ENCODE measurements around the gene FBXO11. TPM values are rescaled to one million over a fixed set of nuclear protein-coding genes. Genes with fewer than 3 reads are reported as not detected.

Gene FBXO11
- total RNA-seq, 1 donor from 2014 or later = 15.1 TPM

DNA sequence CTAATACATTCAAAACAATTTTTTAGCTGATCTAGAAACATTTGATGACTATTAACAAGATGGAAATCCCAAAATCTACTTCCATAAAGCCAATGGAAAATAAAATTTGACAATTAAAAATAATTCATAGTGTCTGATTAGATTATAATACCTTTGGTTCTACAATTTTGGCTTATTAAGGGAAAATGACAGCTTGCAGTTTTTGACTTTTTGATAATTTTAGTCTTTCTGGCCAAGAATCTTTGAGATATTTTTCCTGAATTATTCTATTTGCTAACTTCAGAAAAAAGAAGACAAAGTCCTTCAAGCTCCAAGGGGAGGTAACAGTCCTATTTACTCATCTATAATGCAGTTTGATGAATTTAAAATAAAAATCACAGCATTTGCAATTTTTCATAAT lies 83.8 kb downstream of the FBXO11 start:
- DNase-seq (ENCODE audit: low spot score in 2 of 2) = no peak
- Histone ChIP-seq H3K9me3 (no peaks in the 10 kb centered on the region), H3K27ac (no peak overlapping the region), H3K27me3 (no peaks in the 10 kb centered on the region), H3K4me3 (no peak overlapping the region), H3K36me3 (peaks cover 42 to 92% of the 10 kb centered on the region in 2 donors), H3K4me1 (no peaks in the 10 kb centered on the region)
- TF ChIP-seq, protein P1, sequence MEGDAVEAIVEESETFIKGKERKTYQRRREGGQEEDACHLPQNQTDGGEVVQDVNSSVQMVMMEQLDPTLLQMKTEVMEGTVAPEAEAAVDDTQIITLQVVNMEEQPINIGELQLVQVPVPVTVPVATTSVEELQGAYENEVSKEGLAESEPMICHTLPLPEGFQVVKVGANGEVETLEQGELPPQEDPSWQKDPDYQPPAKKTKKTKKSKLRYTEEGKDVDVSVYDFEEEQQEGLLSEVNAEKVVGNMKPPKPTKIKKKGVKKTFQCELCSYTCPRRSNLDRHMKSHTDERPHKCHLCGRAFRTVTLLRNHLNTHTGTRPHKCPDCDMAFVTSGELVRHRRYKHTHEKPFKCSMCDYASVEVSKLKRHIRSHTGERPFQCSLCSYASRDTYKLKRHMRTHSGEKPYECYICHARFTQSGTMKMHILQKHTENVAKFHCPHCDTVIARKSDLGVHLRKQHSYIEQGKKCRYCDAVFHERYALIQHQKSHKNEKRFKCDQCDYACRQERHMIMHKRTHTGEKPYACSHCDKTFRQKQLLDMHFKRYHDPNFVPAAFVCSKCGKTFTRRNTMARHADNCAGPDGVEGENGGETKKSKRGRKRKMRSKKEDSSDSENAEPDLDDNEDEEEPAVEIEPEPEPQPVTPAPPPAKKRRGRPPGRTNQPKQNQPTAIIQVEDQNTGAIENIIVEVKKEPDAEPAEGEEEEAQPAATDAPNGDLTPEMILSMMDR (IDR thresholded peaks at IDR 0.05) = no peak
- intact Hi-C loops (cut with DNase I) = no loop called here

DNA sequence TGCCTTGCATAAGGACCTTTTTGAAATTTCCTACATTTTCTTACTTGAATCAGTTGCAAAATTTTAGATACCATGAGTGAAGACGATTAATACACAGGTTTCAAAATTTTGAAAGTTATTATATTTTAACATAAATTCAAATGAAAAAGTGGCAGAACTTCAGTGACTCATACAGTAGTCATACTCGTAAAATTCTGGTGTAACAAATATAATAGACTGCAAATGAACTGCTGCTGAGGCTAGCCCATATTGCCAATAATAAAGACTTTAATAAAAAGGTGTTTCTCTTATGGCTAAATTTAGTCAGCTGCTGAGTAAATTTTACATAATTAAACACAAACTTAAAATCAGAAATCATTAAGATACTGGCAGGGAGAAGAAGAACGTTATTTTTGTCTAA lies 86.5 kb downstream of the FBXO11 start:
- no peak for DNase-seq (ENCODE audit: low spot score in 2 of 2)
- intact Hi-C loops (cut with DNase I) = no loop called here
- no peaks in the 10 kb centered on the region for H3K4me1 ChIP-seq
- no peaks in the 10 kb centered on the region for H3K9me3 ChIP-seq
- TF ChIP-seq, protein P1 (IDR thresholded peaks at IDR 0.05) = no peak
- peaks cover 63 to 97% of the 10 kb centered on the region in 2 donors for H3K36me3 ChIP-seq
- no peak overlapping the region for H3K4me3 ChIP-seq
- no peak overlapping the region for H3K27ac ChIP-seq
- H3K27me3 ChIP-seq = no peaks in the 10 kb centered on the region

DNA sequence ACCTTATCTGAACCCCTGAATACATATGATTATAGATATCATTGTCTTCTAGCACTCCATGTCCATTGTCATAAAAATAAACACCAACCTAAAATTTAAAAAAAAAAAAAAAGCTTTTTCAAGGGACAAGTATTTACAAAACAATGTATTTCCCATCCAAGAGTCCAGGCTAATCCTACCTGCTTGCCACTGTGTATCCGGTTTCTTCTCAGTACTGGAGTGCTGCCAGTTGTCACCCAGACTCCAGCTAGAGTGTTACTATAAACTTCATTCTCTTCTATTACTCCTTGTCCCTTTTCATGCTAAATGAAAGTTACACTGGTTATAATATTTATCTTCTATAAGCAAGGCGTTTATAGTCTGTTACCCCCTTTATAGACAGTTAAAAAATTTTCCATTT lies 87.5 kb downstream of the FBXO11 start:
- peaks cover 67 to 87% of the 10 kb centered on the region in 2 donors for H3K36me3 ChIP-seq

DNA sequence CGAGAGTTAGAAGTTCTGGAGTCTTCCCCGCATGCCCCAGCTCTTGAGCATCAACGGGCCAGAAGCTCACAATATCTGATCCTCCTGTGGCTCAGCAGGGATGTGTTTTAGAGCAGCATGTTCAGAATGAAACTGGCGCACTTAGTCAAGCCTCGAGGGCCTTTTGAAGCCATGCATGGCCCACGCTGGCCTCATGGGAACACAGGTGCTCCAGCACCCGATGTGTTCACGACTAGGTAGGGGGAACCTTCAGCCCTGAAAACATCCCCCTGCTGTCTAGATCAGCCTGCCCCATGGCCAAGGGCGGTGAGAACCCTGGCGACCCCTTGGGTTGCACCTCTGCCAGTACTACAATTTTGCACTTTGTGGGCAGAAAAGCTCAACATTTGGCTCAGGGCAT lies 90.5 kb downstream of the FBXO11 start:
- TF ChIP-seq, protein P1 (IDR thresholded peaks at IDR 0.05) = no peak
- Histone ChIP-seq H3K27me3 (no peaks in the 10 kb centered on the region), H3K4me3 (no peak overlapping the region), H3K27ac (no peak overlapping the region), H3K4me1 (no peaks in the 10 kb centered on the region), H3K36me3 (peaks cover 57 to 76% of the 10 kb centered on the region in 2 donors), H3K9me3 (no peaks in the 10 kb centered on the region)
- intact Hi-C loops (cut with DNase I) = no loop called here
- DNase-seq (ENCODE audit: low spot score in 2 of 2) = no peak

More for the DNA sequence above, 87.5 kb downstream of the FBXO11 start:
- no peaks in the 10 kb centered on the region for H3K4me1 ChIP-seq
- intact Hi-C loops (cut with DNase I) = no loop called here
- DNase-seq (ENCODE audit: low spot score in 2 of 2) = no peak
- H3K9me3 ChIP-seq = no peaks in the 10 kb centered on the region
- H3K27ac ChIP-seq = no peak overlapping the region
- H3K4me3 ChIP-seq = no peak overlapping the region
- TF ChIP-seq, protein P1 (IDR thresholded peaks at IDR 0.05) = no peak
- no peaks in the 10 kb centered on the region for H3K27me3 ChIP-seq

DNA sequence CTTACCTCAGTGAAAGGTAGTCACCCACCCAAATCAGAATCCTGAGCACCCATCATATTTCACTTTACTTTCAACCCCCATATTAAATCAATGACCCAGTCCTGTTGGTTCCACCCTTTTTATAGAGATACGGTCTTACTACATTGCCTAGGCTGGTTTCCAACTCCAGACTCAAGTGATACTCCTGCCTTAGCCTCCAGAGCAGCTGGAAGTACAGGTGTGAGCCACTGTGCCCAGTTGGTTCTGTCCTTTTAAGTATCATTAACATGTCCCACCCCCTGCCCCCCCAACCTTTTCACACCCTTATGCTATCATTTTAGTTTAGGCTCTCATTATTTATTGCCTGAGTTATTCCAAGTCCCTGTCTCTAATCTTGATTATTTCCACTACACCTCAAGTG lies 94.6 kb downstream of the FBXO11 start:
- Histone ChIP-seq H3K4me3 (no peak overlapping the region), H3K27ac (no peak overlapping the region), H3K4me1 (no peaks in the 10 kb centered on the region), H3K9me3 (no peaks in the 10 kb centered on the region), H3K27me3 (no peaks in the 10 kb centered on the region), H3K36me3 (peaks cover 51 to 69% of the 10 kb centered on the region in 2 donors)
- intact Hi-C loops (cut with DNase I) = no loop called here
- no peak for DNase-seq (ENCODE audit: low spot score in 2 of 2)
- TF ChIP-seq, protein P1 (IDR thresholded peaks at IDR 0.05) = no peak

DNA sequence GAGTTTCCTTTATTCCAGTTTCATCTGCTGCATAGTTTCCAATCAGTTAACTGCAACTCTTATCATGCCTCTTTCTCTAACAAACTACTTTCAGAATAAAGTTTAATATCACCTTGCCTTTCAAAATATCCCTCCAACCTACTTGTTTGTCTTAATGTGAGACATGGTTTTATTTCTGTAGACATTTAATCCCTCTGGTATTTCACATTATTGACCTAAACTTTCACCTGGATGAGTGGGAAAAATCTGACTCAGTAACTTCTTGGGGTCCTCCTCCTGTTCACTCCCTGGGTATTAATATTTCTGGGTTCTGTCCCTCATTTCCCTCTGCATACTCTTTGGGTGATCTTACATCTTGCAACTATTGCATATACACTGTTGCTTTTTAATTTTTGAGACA lies 95.4 kb downstream of the FBXO11 start:
- DNase-seq (ENCODE audit: low spot score in 2 of 2) = no peak
- TF ChIP-seq, protein P1 (IDR thresholded peaks at IDR 0.05) = no peak
- Histone ChIP-seq H3K27me3 (no peaks in the 10 kb centered on the region), H3K27ac (no peak overlapping the region), H3K4me1 (no peaks in the 10 kb centered on the region), H3K36me3 (peaks cover 52 to 68% of the 10 kb centered on the region in 2 donors), H3K9me3 (no peaks in the 10 kb centered on the region), H3K4me3 (no peak overlapping the region)
- intact Hi-C loops (cut with DNase I) = no loop called here
